IPS-18c (cell line): ENCODE data around the gene SULT1B1.

ENCODE experiments used
- H3K4me3 ChIP-seq: 2 replicates; pipeline ENCODE4 v1.7.0; 2013; ENCODE audit warnings: low read depth, mild to moderate bottlenecking, low read length, moderate library complexity; ENCODE audit not compliant: insufficient read depth
- H3K9me3 ChIP-seq: one replicate; pipeline ENCODE4 v1.6.1; 2013; ENCODE audit warnings: mild to moderate bottlenecking, low read length, moderate library complexity; ENCODE audit not compliant: control insufficient read depth, insufficient read depth

Gene SULT1B1

DNA sequence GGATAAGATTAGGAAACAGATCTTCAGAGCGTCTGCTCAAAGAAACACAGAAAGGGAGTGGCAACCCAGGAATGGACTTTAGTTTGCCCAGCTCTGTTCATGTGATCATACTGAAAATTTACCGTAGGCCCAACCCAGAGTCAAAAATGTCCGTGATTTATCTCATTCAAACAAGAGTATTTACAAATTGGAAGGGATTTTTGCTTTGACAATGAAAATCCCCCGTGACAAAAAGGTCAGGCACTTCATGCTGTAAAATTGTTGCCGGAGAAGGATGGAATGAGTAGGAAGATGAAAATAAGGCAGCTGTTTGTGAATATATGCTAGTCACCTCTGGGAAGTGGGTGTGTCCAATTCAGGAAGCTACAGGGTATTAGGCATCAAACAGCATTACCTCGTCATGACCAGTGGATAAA, 1.2 kb downstream of the SULT1B1 start:
- no peak overlapping the region for H3K4me3 ChIP-seq
- no peaks in the 10 kb centered on the region for H3K9me3 ChIP-seq

DNA sequence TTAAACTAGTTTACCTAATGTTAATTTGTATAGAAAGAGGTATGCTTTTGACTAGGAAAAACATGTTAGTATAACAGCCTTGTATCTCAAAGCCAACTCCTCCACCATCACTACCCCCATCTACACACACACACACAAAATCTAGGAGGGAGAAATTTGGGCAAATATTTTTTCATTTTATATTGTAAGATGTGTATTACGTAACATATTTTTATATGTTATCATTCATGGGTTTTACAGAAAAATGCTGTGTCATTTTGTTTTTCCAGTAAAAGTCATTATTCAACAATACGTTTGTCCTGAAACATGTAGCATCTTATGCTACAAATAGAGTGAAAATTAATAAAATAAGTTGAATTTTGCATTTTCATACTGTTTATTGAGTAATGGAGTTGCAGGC, 3.0 kb downstream of the SULT1B1 start:
- Histone ChIP-seq H3K4me3 (no peak overlapping the region), H3K9me3 (no peaks in the 10 kb centered on the region)

- no peaks in the 10 kb centered on the region for H3K9me3 ChIP-seq
- H3K4me3 ChIP-seq, result no peak overlapping the region
Measured at GRCh38 chr4:69754926-69755580, 5.4 kb downstream of the SULT1B1 start.

DNA sequence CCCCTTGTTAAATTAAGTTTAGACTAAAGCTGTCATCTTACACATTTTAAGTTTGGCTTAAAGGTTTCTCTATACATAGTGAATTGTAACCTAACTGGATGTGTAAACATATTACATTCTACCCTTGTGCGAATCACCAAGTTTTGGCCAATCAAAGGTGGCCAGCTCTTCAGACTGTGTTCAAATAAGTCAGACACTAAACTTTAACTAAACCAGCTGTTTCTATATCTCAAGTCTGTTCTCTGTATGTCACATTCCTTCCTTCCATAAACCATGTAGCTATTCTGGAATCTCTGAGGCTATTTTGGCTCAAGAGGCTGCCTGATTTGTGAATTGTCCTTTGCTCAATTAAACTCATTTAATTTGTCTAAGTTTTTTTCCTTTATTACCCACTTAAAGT, 6.7 kb downstream of the SULT1B1 start:
- Histone ChIP-seq H3K9me3 (no peaks in the 10 kb centered on the region), H3K4me3 (no peak overlapping the region)

- H3K9me3 ChIP-seq, result no peaks in the 10 kb centered on the region
- no peak overlapping the region for H3K4me3 ChIP-seq
Measured at GRCh38 chr4:69750346-69750745, 10.1 kb downstream of the SULT1B1 start.

- H3K9me3 ChIP-seq, result no peaks in the 10 kb centered on the region
- H3K4me3 ChIP-seq, result no peak overlapping the region
Measured at GRCh38 chr4:69749771-69750170, 10.6 kb downstream of the SULT1B1 start.

DNA sequence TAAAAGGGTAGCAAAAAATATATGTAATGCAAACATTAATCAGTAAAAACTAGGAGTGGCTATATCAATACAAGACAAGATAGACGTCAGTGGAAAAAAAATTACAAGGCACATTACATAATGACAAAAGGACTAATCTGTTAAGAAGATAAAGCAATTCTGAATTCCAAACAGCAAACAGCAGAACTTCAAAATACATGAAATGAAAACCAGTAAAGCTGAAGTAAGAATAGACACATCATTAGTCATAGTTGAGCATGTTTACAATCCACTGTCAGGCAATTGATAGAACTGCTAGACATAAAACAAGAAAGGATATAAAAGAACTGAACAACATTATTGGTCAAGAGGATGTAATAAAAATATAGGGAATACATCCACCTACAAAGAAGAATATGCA, 12.2 kb downstream of the SULT1B1 start:
- Histone ChIP-seq H3K4me3 (no peak overlapping the region), H3K9me3 (no peaks in the 10 kb centered on the region)

GRCh38 chr4:69744157-69744478, 16.3 kb downstream of the SULT1B1 start:
- Histone ChIP-seq H3K4me3 (no peak overlapping the region), H3K9me3 (no peaks in the 10 kb centered on the region)

DNA sequence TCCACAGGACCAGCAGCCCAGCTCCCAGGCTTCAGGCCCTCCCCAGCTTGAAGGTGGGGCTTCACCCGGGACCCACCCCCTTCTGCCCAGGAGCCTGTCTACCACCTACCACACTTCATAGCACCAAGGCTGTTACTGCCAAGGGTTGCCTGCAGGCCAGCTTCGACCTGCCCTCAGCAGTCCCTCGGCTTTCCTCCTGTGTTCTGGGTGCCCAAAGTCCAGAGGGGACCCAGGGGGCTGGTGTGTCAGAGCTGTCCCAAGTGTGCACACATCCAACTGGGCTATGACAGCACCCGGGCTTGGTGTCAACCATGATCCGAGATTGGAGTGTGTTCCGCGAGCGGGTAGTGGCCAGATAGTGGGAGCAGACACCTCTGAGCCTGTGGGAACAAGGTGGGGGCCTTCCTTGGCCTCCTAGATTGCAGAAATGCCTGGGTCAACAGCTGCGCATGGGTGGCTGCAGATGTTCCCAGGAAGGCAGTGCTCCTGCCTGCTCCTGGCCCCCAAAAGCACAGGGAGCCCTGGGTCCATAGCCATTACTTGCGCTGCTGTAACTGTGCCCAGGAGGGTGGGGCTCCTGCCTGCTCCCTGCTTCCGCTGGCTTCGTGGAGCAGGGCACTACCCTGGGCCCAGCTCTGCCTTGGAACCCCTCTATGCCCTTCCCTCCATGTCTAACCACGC, 16.8 kb downstream of the SULT1B1 start:
- H3K4me3 ChIP-seq, result no peak overlapping the region
- H3K9me3 ChIP-seq, result no peaks in the 10 kb centered on the region

GRCh38 chr4:69742596-69742995, 17.8 kb downstream of the SULT1B1 start:
- Histone ChIP-seq H3K9me3 (no peaks in the 10 kb centered on the region), H3K4me3 (no peak overlapping the region)

- Histone ChIP-seq H3K9me3 (no peaks in the 10 kb centered on the region), H3K4me3 (no peak overlapping the region)
Measured at GRCh38 chr4:69738872-69739271, 21.5 kb downstream of the SULT1B1 start.

DNA sequence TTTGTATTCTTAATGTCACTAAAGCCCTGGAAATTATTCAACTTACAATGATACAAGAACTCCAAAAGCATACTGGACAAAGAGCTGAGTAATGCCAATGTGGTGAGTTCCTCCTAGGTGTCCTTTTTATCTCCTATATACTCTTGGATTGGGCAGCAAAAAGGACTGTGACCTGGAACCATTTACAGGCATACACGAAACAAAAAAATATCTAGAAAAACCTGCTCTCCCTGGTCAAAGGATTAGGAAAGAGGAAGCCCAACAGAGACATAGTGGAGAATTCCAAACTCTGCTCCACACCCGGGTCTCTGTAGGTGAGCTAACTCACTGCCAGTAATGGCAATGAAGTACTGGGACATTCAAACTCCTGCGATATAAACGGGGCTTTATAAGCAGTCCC, 25.3 kb downstream of the SULT1B1 start:
- no peak overlapping the region for H3K4me3 ChIP-seq
- no peaks in the 10 kb centered on the region for H3K9me3 ChIP-seq

- H3K4me3 ChIP-seq, result no peak overlapping the region
- H3K9me3 ChIP-seq, result no peaks in the 10 kb centered on the region
Measured at GRCh38 chr4:69731847-69732246, 28.6 kb downstream of the SULT1B1 start.

GRCh38 chr4:69731241-69731640, 29.2 kb downstream of the SULT1B1 start:
- H3K9me3 ChIP-seq, result no peaks in the 10 kb centered on the region
- no peak overlapping the region for H3K4me3 ChIP-seq

DNA sequence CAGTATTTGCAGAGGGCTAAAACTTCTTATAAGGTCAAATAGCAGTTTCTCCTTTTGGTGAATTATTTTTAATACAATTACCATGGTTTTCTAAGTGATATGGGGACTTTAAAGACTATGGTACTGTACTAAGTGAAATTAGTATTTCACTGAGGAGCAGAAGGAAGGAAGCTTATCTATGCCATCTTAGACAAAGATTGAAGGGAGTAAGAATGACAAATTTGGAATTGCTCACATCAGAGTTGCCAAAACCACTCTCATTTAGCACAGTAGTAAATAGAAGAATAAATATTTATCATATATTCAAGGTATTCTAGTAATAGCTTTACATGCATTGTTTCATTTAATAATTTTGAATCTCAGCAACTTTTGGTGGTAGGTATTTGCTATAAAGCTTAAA, 30.4 kb downstream of the SULT1B1 start:
- Histone ChIP-seq H3K4me3 (no peak overlapping the region), H3K9me3 (no peaks in the 10 kb centered on the region)

GRCh38 chr4:69727926-69728325, 32.5 kb downstream of the SULT1B1 start:
- H3K9me3 ChIP-seq, result no peaks in the 10 kb centered on the region

DNA sequence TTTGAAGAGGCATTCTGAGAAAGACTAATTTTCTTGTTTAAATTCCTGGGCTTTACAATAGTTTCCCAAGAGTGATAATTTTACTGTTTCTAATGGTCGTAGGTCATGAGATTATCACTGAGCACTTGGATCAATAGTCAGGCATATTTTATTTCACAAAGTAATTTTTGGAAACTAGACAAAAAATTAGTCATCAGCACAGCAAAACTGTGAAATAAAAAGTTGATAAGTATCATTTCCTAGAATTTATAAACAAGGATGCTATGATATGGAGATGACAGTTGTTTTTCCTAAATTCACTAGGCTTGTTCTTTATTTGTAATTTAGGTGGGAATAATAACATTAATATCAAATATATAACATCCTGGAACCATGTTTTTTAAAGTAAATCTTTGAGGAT, 33.0 kb downstream of the SULT1B1 start:
- Histone ChIP-seq H3K4me3 (no peak overlapping the region), H3K9me3 (no peaks in the 10 kb centered on the region)

More at GRCh38 chr4:69727926-69728325, 32.5 kb downstream of the SULT1B1 start:
- H3K4me3 ChIP-seq, result no peak overlapping the region

DNA sequence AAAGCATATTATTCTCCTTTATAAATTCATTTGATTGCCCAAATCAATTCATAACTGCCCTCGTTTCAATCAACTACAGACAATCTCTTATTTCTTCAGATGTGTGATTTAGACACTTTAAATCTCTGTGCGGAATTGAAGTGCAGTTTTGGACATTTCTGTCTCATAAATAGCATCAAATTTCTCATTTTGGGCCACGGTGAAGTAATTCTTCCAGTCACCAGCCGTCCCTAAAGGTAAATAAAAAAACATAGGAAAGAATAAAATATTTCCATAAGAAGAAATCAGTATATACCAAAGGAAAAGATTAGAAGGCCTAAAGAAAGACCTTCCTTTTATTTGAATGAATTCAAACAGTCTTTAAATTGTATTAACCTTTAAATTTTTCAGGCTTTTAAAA, 33.4 kb downstream of the SULT1B1 start:
- no peak overlapping the region for H3K4me3 ChIP-seq

More for the DNA sequence above, 33.4 kb downstream of the SULT1B1 start:
- H3K9me3 ChIP-seq, result no peaks in the 10 kb centered on the region
